Thyroid gland (tissue), 4 donors: ENCODE measurements around the gene FADS1. TPM values are rescaled to one million over a fixed set of nuclear protein-coding genes. Genes with fewer than 3 reads are reported as not detected.

Experiments
- DNase-seq, 2 donors: peaks; one replicate each; pipeline ENCODE4 v3.0.0-alpha.2; 2019
- H3K27ac ChIP-seq, 3 donors: fragments of 200-600 bp; sonication (generic); 1 replicate in 2 of 3; 2 replicates in 1 of 3; pipeline ENCODE4 v1.5.1; 2016 to 2019; ENCODE audit warnings: mild to moderate bottlenecking in 1 of 3, moderate library complexity in 1 of 3
- H3K27me3 ChIP-seq: fragments of 200-600 bp; sonication (generic); one replicate; pipeline ENCODE4 v1.5.1; 2019
- H3K36me3 ChIP-seq, 2 donors: fragments of 200-600 bp; sonication (generic); one replicate each; pipeline ENCODE4 v1.5.1; 2016 to 2019
- H3K4me1 ChIP-seq, 2 donors: fragments of 200-600 bp; sonication (generic); one replicate each; pipeline ENCODE4 v1.5.1; 2017 to 2019
- H3K4me3 ChIP-seq, 3 donors: fragments of 200-600 bp; sonication (generic); replicated peaks in 1 of 3; 1 replicate in 2 of 3; 2 replicates in 1 of 3; pipeline ENCODE4 v1.5.1; 2016; ENCODE audit warnings: mild to moderate bottlenecking in 1 of 3
- H3K9me3 ChIP-seq: fragments of 200-600 bp; sonication (generic); one replicate; pipeline ENCODE4 v1.5.1; 2017
- CTCF ChIP-seq, 6 experiments: fragments of 200-600 bp in 3 of 6; fragments of 450-650 bp in 3 of 6; sonication (generic) in 3 of 6; IDR thresholded peaks; one replicate each; pipeline ENCODE4 v1.5.1; 2016 to 2019; ENCODE audit warnings: antibody characterized with exemption in 6 of 6, mild to moderate bottlenecking in 2 of 6, inconsistent platforms in 1 of 6, moderate library complexity in 1 of 6
- POLR2A ChIP-seq, 2 donors: fragments of 450-650 bp; IDR thresholded peaks; one replicate each; pipeline ENCODE4 v1.6.1; 2017; ENCODE audit warnings: antibody characterized with exemption in 2 of 2, mild to moderate bottlenecking in 2 of 2, moderate library complexity in 1 of 2
- WGBS, 2 donors: methylation state at CpG; one replicate each; pipeline ENCODE4 v1.1.5; 2017; 5-methylcytosine and 5-hydroxymethylcytosine counted together
- intact Hi-C: fragments of 100-400 bp; cut with DNase I; formaldehyde crosslinking; loops from one replicate; pipeline ENCODE4 v1.15.1; 2023
- total RNA-seq, 4 donors: library from RNA; depleted of rRNA; stranded (reverse); fragments of >200 nt; gene quantifications; one replicate each; pipeline ENCODE4 v1.2.3, GENCODE V29; 2016

Gene FADS1
- total RNA-seq, 4 donors from 2014 or later: 6.8 to 17.3 (median 13.9) TPM

GRCh38 chr11:61774411-61774810 is 42.4 kb downstream of the FADS1 start:
- intact Hi-C loops: no loop called here
- Histone ChIP-seq H3K9me3 (no peaks in the 10 kb centered on the region), H3K27me3 (no peaks in the 10 kb centered on the region), H3K4me3 (no peak overlapping the region), H3K27ac (no peak overlapping the region), H3K4me1 (peaks cover 7 to 14% of the 10 kb centered on the region in 2 donors), H3K36me3 (no peaks in the 10 kb centered on the region)
- WGBS, 2 donors: 85 to 89% methylated on average over 12 of the region's 12 CpGs
- DNase-seq: no peak
- TF ChIP-seq POLR2A (IDR thresholded peaks at IDR 0.05) (no peak), CTCF (IDR thresholded peaks at IDR 0.05) (no peak)

GRCh38 chr11:61773809-61774208 is 43.0 kb downstream of the FADS1 start:
- Histone ChIP-seq H3K27ac (no peak overlapping the region), H3K9me3 (no peaks in the 10 kb centered on the region), H3K4me3 (no peak overlapping the region), H3K4me1 (peaks cover 7 to 14% of the 10 kb centered on the region in 2 donors), H3K27me3 (no peaks in the 10 kb centered on the region), H3K36me3 (no peaks in the 10 kb centered on the region)
- WGBS, 2 donors: 87 to 93% methylated on average over 15 to 16 of the region's 18 CpGs
- intact Hi-C loops: no loop called here
- no peak for DNase-seq
- TF ChIP-seq POLR2A (IDR thresholded peaks at IDR 0.05) (no peak), CTCF (IDR thresholded peaks at IDR 0.05) (no peak)

- TF ChIP-seq POLR2A (IDR thresholded peaks at IDR 0.05): no peak
- no peak for TF ChIP-seq CTCF (IDR thresholded peaks at IDR 0.05)
- intact Hi-C loops: no loop called here
- H3K4me1 ChIP-seq: peaks cover 7 to 14% of the 10 kb centered on the region in 2 donors
- no peaks in the 10 kb centered on the region for H3K36me3 ChIP-seq
- no peaks in the 10 kb centered on the region for H3K9me3 ChIP-seq
- no peak overlapping the region for H3K4me3 ChIP-seq
- no peak for DNase-seq
- no peak overlapping the region for H3K27ac ChIP-seq
- no peaks in the 10 kb centered on the region for H3K27me3 ChIP-seq
- WGBS, 2 donors: 65 to 77% methylated on average over 8 to 10 of the region's 10 CpGs
These were observed 43.4 kb downstream of the FADS1 start for GRCh38 chr11:61773356-61773755.

- TF ChIP-seq POLR2A (IDR thresholded peaks at IDR 0.05): no peak
- no peak for TF ChIP-seq CTCF (IDR thresholded peaks at IDR 0.05)
- intact Hi-C loops: no loop called here
- no peaks in the 10 kb centered on the region for H3K27me3 ChIP-seq
- H3K36me3 ChIP-seq: no peaks in the 10 kb centered on the region
- H3K4me1 ChIP-seq: peaks cover under 1 to 5% of the 10 kb centered on the region in 2 donors
- no peak for DNase-seq
- WGBS, 2 donors: 41 to 52% methylated on average over 5 to 7 of the region's 7 CpGs
- no peaks in the 10 kb centered on the region for H3K9me3 ChIP-seq
- H3K4me3 ChIP-seq: no peak overlapping the region
- H3K27ac ChIP-seq: no peak overlapping the region
These were observed 44.8 kb downstream of the FADS1 start for GRCh38 chr11:61771985-61772455.

GRCh38 chr11:61771195-61771894 is 45.5 kb downstream of the FADS1 start:
- WGBS, 2 donors: 88 to 90% methylated on average over 15 of the region's 15 CpGs
- H3K4me3 ChIP-seq: no peak overlapping the region
- DNase-seq: no peak
- no peaks in the 10 kb centered on the region for H3K36me3 ChIP-seq
- intact Hi-C loops: no loop called here
- H3K9me3 ChIP-seq: no peaks in the 10 kb centered on the region
- H3K27me3 ChIP-seq: no peaks in the 10 kb centered on the region
- H3K4me1 ChIP-seq: peaks cover 0 to 5% of the 10 kb centered on the region in 2 donors
- TF ChIP-seq CTCF (IDR thresholded peaks at IDR 0.05): no peak
- no peak for TF ChIP-seq POLR2A (IDR thresholded peaks at IDR 0.05)
- no peak overlapping the region for H3K27ac ChIP-seq
